NCI-H524 (cell line): ENCODE data around the gene EVPL.
A peak's percentile ranks its signal among the peaks of the same experiment; 100 is the strongest.

Experiments
- DNase-seq, 2 experiments: peaks; one replicate each; lab custom pipeline; 2025; lab: John Stamatoyannopoulos, UW

EVPL gene

GRCh38 chr17:76017481-76018339, 9.4 kb downstream of the EVPL start:
- DNase-seq = no peak

GRCh38 chr17:76014925-76015261, 12.2 kb downstream of the EVPL start:
- peak; percentile 15 to 65 for DNase-seq

- peak; percentile 75 to 91 for DNase-seq
Observed at GRCh38 chr17:76014100-76014924, 12.8 kb downstream of the EVPL start.

- no peak for DNase-seq
Observed at GRCh38 chr17:76013377-76013932, 13.7 kb downstream of the EVPL start.

GRCh38 chr17:76011951-76012350, 15.2 kb downstream of the EVPL start:
- no peak for DNase-seq

GRCh38 chr17:76009969-76010661, 17.0 kb downstream of the EVPL start:
- DNase-seq = no peak

GRCh38 chr17:76009447-76009846, 17.7 kb downstream of the EVPL start:
- no peak for DNase-seq

- no peak for DNase-seq
Observed at GRCh38 chr17:76008630-76009425, 18.3 kb downstream of the EVPL start.

- DNase-seq = no peak
Observed at GRCh38 chr17:76008208-76008607, 18.9 kb downstream of the EVPL start.

- DNase-seq = peak in 1 of 2 experiments; percentile 21
Observed at GRCh38 chr17:76007850-76008165, 19.3 kb downstream of the EVPL start.

- DNase-seq = no peak
Observed at GRCh38 chr17:76007131-76007849, 19.8 kb downstream of the EVPL start.

- DNase-seq = peak; percentile 95 to 96
Observed at GRCh38 chr17:76005263-76006149, 21.6 kb downstream of the EVPL start.

GRCh38 chr17:76004750-76005262, 22.3 kb downstream of the EVPL start:
- DNase-seq = no peak

GRCh38 chr17:76003915-76004314, 23.2 kb downstream of the EVPL start:
- no peak for DNase-seq

GRCh38 chr17:76002100-76002499, 25.0 kb downstream of the EVPL start:
- DNase-seq = no peak

- DNase-seq = no peak
Observed at GRCh38 chr17:76000755-76001521, 26.2 kb downstream of the EVPL start, which contains the start of gene CDK3. Gene CDK3 (plus strand): TSS chr17:76000855. CDS start chr17:76001426, 571 bp downstream.

- DNase-seq = peak; percentile 35 to 70
Observed at GRCh38 chr17:76000016-76000754, 26.9 kb downstream of the EVPL start.

- DNase-seq = no peak
Observed at GRCh38 chr17:75998327-75998795, 28.7 kb downstream of the EVPL start.
